Lung (tissue), 12 donors: ENCODE results near the gene TCF19. TPM values are rescaled to one million over a fixed set of nuclear protein-coding genes. Genes with fewer than 3 reads are reported as not detected.

Experiments used
- ATAC-seq: fragments of 200-7000 bp; cut with Tn5 transposase; one replicate; pipeline ENCODE4 v1.9.1; 2020; ENCODE audit warnings: moderate number of reproducible peaks; ENCODE audit not compliant: insufficient read depth, low FRiP score
- DNase-seq, 3 donors: peaks; one replicate each; pipeline ENCODE4 v3.0.0-alpha.2; 2013 to 2017
- H3K27ac ChIP-seq, 2 donors: one replicate each; pipeline ENCODE4 v1.5.1; 2013; ENCODE audit warnings: mild to moderate bottlenecking in 2 of 2, moderate library complexity in 2 of 2, control low read depth in 1 of 2, inconsistent platforms in 1 of 2, low read depth in 1 of 2, low read length in 1 of 2
- H3K27me3 ChIP-seq, 3 donors: one replicate each; pipeline ENCODE4 v1.5.1; 2013; ENCODE audit warnings: low read length in 2 of 3; ENCODE audit not compliant: control insufficient read depth in 3 of 3, insufficient read depth in 3 of 3
- H3K36me3 ChIP-seq, 4 donors: one replicate each; pipeline ENCODE4 v1.5.1; 2013; ENCODE audit warnings: low read length in 4 of 4, mild to moderate bottlenecking in 1 of 4, moderate library complexity in 1 of 4; ENCODE audit not compliant: control insufficient read depth in 4 of 4, insufficient read depth in 4 of 4
- H3K4me1 ChIP-seq, 5 donors: one replicate each; pipeline ENCODE4 v1.5.1; 2013; ENCODE audit warnings: low read length in 5 of 5, mild to moderate bottlenecking in 2 of 5, moderate library complexity in 1 of 5; ENCODE audit not compliant: control insufficient read depth in 5 of 5, insufficient read depth in 5 of 5
- H3K4me3 ChIP-seq: one replicate; pipeline ENCODE4 v1.5.1; 2013; ENCODE audit warnings: mild to moderate bottlenecking, control low read depth, moderate library complexity
- H3K9ac ChIP-seq, 2 donors: one replicate each; pipeline ENCODE4 v1.5.1; 2013; ENCODE audit warnings: low read length in 2 of 2, control low read depth in 1 of 2; ENCODE audit not compliant: insufficient read depth in 1 of 2
- H3K9me3 ChIP-seq, 4 donors: one replicate each; pipeline ENCODE4 v1.5.1; 2013; ENCODE audit warnings: low read length in 3 of 4, mild to moderate bottlenecking in 1 of 4, moderate library complexity in 1 of 4; ENCODE audit not compliant: control insufficient read depth in 4 of 4, insufficient read depth in 3 of 4
- WGBS, 2 donors: extraction: QIAGEN DNeasy Blood & Tissue Kit; methylation state at CpG; one replicate each; pipeline ENCODE4 v1.1.7; 2013; 5-methylcytosine and 5-hydroxymethylcytosine counted together
- polyA plus RNA-seq, 2 donors: library from polyadenylated mRNA; stranded (reverse); fragments of 200-250 nt; gene quantifications; one replicate each; pipeline ENCODE4 v1.2.1, GENCODE V29; 2013
- total RNA-seq, 2 donors: library from RNA; depleted of rRNA in 1 of 2; stranded (reverse); fragments of >200 nt in 1 of 2; gene quantifications; one replicate each; pipeline ENCODE4 v1.2.1, GENCODE V29; 2014 to 2021
- TF ChIP-seq, protein P1 (sequence below): IDR thresholded peaks from 2 replicates; pipeline ENCODE4 v1.5.1; 2012; ENCODE audit warnings: mild to moderate bottlenecking; ENCODE audit errors: control extremely low read depth, extremely low read depth
- donor health status: control.
- donor health status: control.
- donor health status: Bipolar disorder and iron deficiency.
- donor health status: healthy.
- donor health status: DM: yes; HTN: yes; CAD: no.

The TCF19 gene
- total and polyA plus RNA-seq, 4 donors, result 4.1 to 9.4 (median 5.1) TPM

DNA sequence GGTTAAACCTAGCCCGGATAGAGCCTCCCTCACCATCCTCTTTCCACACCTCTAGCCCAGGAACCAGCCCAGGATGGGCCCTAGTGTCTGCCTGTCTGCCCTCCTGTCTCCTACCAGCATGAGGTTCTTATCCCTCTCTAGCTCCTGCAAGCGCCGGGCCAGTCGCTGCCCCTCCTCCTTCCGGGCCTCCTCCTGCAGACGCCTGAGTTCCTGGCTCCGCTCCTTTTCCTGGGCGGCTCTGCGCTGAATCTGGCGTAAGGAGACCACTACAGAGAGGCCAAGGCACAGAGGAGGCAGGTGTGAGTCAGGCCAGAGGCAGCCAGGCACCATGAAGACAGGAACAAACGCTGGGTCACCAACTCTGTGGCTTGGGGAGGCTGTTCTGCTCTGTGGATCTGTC, 15.2 kb upstream of the TCF19 start:
- no peak overlapping the region for H3K27ac ChIP-seq
- no peaks in the 10 kb centered on the region for H3K9me3 ChIP-seq
- H3K36me3 ChIP-seq, result peaks cover 0 to 14% (median 2%) of the 10 kb centered on the region in 4 donors
- ATAC-seq (no peak), DNase-seq (peak in 1 of 3 donors; percentile 49)
- peaks cover 0 to 10% (median 0%) of the 10 kb centered on the region in 5 donors for H3K4me1 ChIP-seq
- no peaks in the 10 kb centered on the region for H3K27me3 ChIP-seq
- TF ChIP-seq, protein P1, sequence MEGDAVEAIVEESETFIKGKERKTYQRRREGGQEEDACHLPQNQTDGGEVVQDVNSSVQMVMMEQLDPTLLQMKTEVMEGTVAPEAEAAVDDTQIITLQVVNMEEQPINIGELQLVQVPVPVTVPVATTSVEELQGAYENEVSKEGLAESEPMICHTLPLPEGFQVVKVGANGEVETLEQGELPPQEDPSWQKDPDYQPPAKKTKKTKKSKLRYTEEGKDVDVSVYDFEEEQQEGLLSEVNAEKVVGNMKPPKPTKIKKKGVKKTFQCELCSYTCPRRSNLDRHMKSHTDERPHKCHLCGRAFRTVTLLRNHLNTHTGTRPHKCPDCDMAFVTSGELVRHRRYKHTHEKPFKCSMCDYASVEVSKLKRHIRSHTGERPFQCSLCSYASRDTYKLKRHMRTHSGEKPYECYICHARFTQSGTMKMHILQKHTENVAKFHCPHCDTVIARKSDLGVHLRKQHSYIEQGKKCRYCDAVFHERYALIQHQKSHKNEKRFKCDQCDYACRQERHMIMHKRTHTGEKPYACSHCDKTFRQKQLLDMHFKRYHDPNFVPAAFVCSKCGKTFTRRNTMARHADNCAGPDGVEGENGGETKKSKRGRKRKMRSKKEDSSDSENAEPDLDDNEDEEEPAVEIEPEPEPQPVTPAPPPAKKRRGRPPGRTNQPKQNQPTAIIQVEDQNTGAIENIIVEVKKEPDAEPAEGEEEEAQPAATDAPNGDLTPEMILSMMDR, result no peak
- H3K9ac ChIP-seq, result no peak overlapping the region
- 57 to 76% methylated on average over 11 of the region's 11 CpGs for WGBS, 2 donors
- no peak overlapping the region for H3K4me3 ChIP-seq

DNA sequence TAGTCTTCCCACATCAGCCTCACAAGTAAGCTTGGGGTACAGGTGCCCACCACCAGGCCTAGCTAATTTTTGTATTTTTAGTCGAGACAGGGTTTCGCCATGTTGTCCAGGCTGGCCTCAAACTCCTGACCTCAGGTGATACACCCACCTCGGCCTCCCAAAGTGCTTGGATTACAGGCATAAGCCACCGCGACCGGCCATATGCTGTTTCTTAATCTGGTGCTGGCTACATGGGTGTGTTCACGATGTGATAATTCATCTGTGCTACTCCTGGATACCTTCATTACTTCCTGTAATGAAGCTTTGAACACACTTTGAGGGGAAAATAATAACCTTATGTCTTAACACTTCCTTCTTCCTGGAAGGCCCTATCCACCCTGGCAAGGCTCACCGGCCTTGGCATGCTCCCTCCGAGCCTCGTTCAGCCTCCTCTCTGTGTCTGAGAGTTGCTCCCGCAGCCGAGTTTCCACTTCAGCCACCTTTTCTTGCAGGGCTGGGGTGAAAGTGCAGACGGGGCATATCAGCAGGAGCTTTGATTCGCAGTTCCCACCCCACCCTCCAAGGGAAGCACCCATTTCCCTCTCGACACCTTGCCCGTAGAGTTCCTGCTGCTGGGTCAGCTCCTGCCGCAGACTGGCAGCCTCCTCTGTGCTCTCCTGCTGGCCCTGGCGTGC, 14.0 kb upstream of the TCF19 start:
- WGBS, 2 donors, result 82 to 91% methylated on average over 18 of the region's 18 CpGs

DNA sequence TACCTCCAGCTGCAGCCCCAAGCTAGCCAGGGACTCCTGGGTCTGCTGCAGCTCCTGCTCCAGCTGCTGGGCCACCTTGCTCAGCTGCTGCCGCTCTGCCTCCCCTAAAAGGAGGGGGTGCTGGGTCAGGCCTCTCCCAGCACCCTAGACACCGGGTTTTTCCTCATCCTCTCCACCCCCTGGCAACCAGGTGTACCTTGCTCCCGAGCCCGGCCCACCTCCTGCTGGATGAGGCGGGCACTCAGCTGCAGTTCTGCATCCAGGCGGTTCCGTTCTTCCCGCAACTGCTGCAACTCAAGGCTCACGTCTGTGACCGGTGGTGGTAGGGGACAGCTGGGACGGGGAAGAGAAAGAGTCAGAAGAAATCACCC, 13.4 kb upstream of the TCF19 start:
- H3K27me3 ChIP-seq, result no peaks in the 10 kb centered on the region
- no peak overlapping the region for H3K9ac ChIP-seq
- DNase-seq (no peak), ATAC-seq (no peak)
- no peak overlapping the region for H3K27ac ChIP-seq
- H3K9me3 ChIP-seq, result no peaks in the 10 kb centered on the region
- H3K4me1 ChIP-seq, result no peaks in the 10 kb centered on the region
- TF ChIP-seq, protein P1, result no peak
- 78 to 88% methylated on average over 11 of the region's 11 CpGs for WGBS, 2 donors
- H3K36me3 ChIP-seq, result peaks cover 0 to 16% (median 4%) of the 10 kb centered on the region in 4 donors
- no peak overlapping the region for H3K4me3 ChIP-seq

More for the DNA sequence above, 14.0 kb upstream of the TCF19 start:
- Histone ChIP-seq H3K9ac (no peak overlapping the region), H3K4me1 (peaks cover 0 to 5% (median 0%) of the 10 kb centered on the region in 5 donors), H3K4me3 (no peak overlapping the region), H3K27me3 (no peaks in the 10 kb centered on the region), H3K9me3 (no peaks in the 10 kb centered on the region), H3K36me3 (peaks cover 0 to 14% (median 2%) of the 10 kb centered on the region in 4 donors), H3K27ac (no peak overlapping the region)
- ATAC-seq, result no peak
- TF ChIP-seq, protein P1, result no peak
- DNase-seq, result no peak
